ENCODE data around the gene SLC9A3.

DNA sequence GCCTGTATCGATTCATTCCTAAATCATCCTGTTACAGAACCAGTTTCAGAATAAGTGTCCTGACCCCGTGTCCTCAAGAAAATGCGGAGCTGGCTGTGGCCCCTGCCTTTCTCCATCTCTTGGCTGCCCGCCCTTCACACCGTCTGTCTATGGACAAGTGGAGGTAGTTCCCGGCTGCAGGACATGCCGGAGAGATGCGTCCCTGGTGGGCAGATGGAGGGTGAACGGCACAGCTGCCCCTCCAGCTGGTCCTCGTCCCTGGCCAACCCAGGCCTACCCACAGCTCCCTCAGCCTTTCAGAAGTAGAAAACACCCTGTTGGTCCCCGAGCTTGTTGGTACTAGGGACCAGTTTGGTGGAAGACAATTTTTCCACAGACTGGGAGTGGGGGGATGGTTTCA is 96.0 kb downstream of the SLC9A3 start:
- TF ChIP-seq, protein P1, sequence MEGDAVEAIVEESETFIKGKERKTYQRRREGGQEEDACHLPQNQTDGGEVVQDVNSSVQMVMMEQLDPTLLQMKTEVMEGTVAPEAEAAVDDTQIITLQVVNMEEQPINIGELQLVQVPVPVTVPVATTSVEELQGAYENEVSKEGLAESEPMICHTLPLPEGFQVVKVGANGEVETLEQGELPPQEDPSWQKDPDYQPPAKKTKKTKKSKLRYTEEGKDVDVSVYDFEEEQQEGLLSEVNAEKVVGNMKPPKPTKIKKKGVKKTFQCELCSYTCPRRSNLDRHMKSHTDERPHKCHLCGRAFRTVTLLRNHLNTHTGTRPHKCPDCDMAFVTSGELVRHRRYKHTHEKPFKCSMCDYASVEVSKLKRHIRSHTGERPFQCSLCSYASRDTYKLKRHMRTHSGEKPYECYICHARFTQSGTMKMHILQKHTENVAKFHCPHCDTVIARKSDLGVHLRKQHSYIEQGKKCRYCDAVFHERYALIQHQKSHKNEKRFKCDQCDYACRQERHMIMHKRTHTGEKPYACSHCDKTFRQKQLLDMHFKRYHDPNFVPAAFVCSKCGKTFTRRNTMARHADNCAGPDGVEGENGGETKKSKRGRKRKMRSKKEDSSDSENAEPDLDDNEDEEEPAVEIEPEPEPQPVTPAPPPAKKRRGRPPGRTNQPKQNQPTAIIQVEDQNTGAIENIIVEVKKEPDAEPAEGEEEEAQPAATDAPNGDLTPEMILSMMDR (conservative IDR thresholded peaks at IDR 0.05), result no peak
- TF ChIP-seq ZFX (IDR thresholded peaks at IDR 0.05), result no peak

Data from C4-2B (cell line).